Loucy (cell line): ENCODE results near the gene TGM2.
"Not testable (repeated sequence)": the region's sequence is repeated elsewhere in the genome, so short reads cannot be mapped to it uniquely, and the experiment has no call there.

Source experiments
- H2AFZ ChIP-seq: fragments of 200-600 bp; sonication (generic); 2 replicates; pipeline ENCODE4 v1.6.0; 2016; ENCODE audit warnings: antibody characterized with exemption, mild to moderate bottlenecking, low read length, moderate library complexity
- H3F3A ChIP-seq: fragments of 200-600 bp; 2 replicates; pipeline ENCODE4 v1.6.0; 2016; ENCODE audit warnings: antibody characterized with exemption, low read depth, mild to moderate bottlenecking
- H3K27me3 ChIP-seq: fragments of 200-600 bp; sonication (generic); 2 replicates; pipeline ENCODE4 v1.6.1; 2014; ENCODE audit warnings: low read length, mild to moderate bottlenecking; ENCODE audit not compliant: insufficient read depth, poor library complexity, severe bottlenecking
- H3K36me3 ChIP-seq: fragments of 200-600 bp; sonication (generic); 2 replicates; pipeline ENCODE4 v1.6.1; 2016; ENCODE audit warnings: low read length; ENCODE audit not compliant: insufficient read depth
- H3K4me1 ChIP-seq: fragments of 200-600 bp; sonication (generic); 2 replicates; pipeline ENCODE4 v1.5.1; 2014; ENCODE audit warnings: low read length, mild to moderate bottlenecking; ENCODE audit not compliant: insufficient read depth, poor library complexity, severe bottlenecking
- H3K4me2 ChIP-seq: fragments of 200-600 bp; sonication (generic); 2 replicates; pipeline ENCODE4 v1.6.0; 2014; ENCODE audit warnings: antibody characterized with exemption, low read length, low read depth, mild to moderate bottlenecking; ENCODE audit not compliant: poor library complexity, severe bottlenecking
- H3K4me3 ChIP-seq: fragments of 200-600 bp; sonication (generic); 2 replicates; pipeline ENCODE4 v1.5.1; 2014; ENCODE audit warnings: low read length, mild to moderate bottlenecking, mixed read lengths; ENCODE audit not compliant: poor library complexity, severe bottlenecking
- H3K79me2 ChIP-seq: fragments of 200-600 bp; sonication (generic); 2 replicates; pipeline ENCODE4 v1.6.1; 2014; ENCODE audit warnings: low read length; ENCODE audit not compliant: insufficient read depth
- H3K9ac ChIP-seq: fragments of 200-600 bp; sonication (generic); 2 replicates; pipeline ENCODE4 v1.6.0; 2014; ENCODE audit warnings: mild to moderate bottlenecking, low read depth, low read length, moderate library complexity; ENCODE audit not compliant: poor library complexity, severe bottlenecking
- H3K9me2 ChIP-seq: fragments of 200-600 bp; sonication (generic); replicated peaks from 2 replicates; pipeline ENCODE4 v1.6.1; 2016; ENCODE audit warnings: low read depth, low read length, mixed read lengths
- H3K9me3 ChIP-seq: fragments of 200-600 bp; sonication (generic); 2 replicates; pipeline ENCODE4 v1.6.1; 2014; ENCODE audit warnings: mild to moderate bottlenecking, antibody characterized with exemption, low read length, low read depth; ENCODE audit not compliant: insufficient read depth
- H4K20me1 ChIP-seq: fragments of 200-600 bp; sonication (generic); 2 replicates; pipeline ENCODE4 v1.6.0; 2014; ENCODE audit warnings: antibody characterized with exemption, low read length, mild to moderate bottlenecking; ENCODE audit not compliant: insufficient read depth, poor library complexity, severe bottlenecking
- CTCF ChIP-seq: fragments of 200-600 bp; sonication (generic); conservative IDR thresholded peaks from 2 replicates; pipeline ENCODE4 v1.5.1; 2014; ENCODE audit warnings: mild to moderate bottlenecking, antibody characterized with exemption, low read length
- EZH2phosphoT487 ChIP-seq: fragments of 200-600 bp; IDR thresholded peaks from 2 replicates; pipeline ENCODE4 v1.6.1; 2018; ENCODE audit warnings: antibody characterized with exemption, mild to moderate bottlenecking, moderate library complexity, borderline replicate concordance

The TGM2 gene

DNA sequence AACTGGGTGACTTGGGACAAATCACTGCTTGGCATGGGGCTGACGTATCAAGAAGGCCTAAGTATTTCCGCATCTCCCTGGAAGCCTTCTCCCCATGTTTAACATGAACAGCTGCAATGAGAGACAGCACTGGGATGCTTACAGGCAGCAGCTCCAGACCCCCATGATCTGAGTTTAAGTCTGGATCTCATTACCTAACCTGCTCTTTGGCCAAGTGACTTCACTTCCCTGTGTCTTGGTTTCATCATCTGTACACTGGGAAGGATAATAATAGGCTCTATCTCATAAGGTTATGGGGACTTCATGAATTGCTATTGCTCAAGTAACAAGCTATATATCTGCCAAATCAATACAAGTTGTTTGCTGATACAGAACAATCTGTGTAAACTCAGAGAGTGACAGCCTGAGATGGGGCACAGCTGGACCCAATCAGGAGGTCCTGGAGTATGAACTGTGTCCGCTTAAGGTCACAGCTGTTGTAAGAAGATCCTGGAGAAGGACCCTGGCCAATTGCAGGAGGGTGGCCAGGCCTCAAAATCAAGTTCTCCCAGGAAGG lies 56.0 kb downstream of the TGM2 start:
- Histone ChIP-seq H4K20me1 (no peaks in the 10 kb centered on the region), H3K36me3 (no peaks in the 10 kb centered on the region), H3K27me3 (no peaks in the 10 kb centered on the region), H3K4me3 (no peak overlapping the region), H3K9me2 (no peaks in the 10 kb centered on the region), H3F3A (no peaks in the 10 kb centered on the region), H3K9me3 (no peaks in the 10 kb centered on the region), H3K79me2 (no peaks in the 10 kb centered on the region), H3K4me2 (no peak overlapping the region), H3K9ac (no peak overlapping the region), H3K4me1 (peaks cover 6% of the 10 kb centered on the region), H2AFZ (no peak overlapping the region)
- TF ChIP-seq EZH2phosphoT487, result no peak
- TF ChIP-seq CTCF, result no peak

- Histone ChIP-seq H3F3A (no peaks in the 10 kb centered on the region), H2AFZ (no peak overlapping the region), H3K4me2 (no peak overlapping the region), H3K9me3 (no peaks in the 10 kb centered on the region), H3K9ac (no peak overlapping the region), H3K36me3 (no peaks in the 10 kb centered on the region), H3K79me2 (no peaks in the 10 kb centered on the region), H3K27me3 (no peaks in the 10 kb centered on the region), H3K4me1 (peaks cover 2% of the 10 kb centered on the region), H3K9me2 (no peaks in the 10 kb centered on the region), H4K20me1 (no peaks in the 10 kb centered on the region), H3K4me3 (no peak overlapping the region)
- TF ChIP-seq EZH2phosphoT487, result no peak
- TF ChIP-seq CTCF, result no peak
Measured at GRCh38 chr20:38108438-38108985, 56.6 kb downstream of the TGM2 start.

DNA sequence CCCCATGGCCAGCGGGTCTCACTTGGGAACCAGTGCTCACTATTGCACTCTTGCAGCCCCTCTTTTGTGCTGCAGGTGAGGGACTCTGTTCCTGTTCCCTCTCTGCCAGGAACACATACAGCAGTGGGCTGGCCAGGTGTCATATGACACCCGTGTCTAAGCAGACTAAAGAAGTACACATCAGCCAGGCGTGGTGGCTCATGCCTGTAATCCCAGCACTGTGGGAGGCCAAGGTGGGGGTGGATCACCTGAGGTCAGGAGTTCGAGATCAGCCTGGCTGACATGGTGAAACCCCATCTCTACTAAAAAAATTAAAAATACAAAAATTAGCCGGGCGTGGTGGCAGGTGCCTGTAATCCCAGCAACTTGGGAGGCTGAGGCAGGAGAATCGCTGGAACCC lies 57.2 kb downstream of the TGM2 start:
- not testable (repeated sequence) for H3K4me2 ChIP-seq, H3K36me3 ChIP-seq, H2AFZ ChIP-seq, H3F3A ChIP-seq, H3K79me2 ChIP-seq, H3K9me2 ChIP-seq, H4K20me1 ChIP-seq, H3K4me1 ChIP-seq, H3K4me3 ChIP-seq, H3K9me3 ChIP-seq, H3K27me3 ChIP-seq, H3K9ac ChIP-seq

- H3K9ac ChIP-seq, H2AFZ ChIP-seq, H3K4me2 ChIP-seq, H3K4me1 ChIP-seq, H3F3A ChIP-seq, H4K20me1 ChIP-seq, H3K36me3 ChIP-seq, H3K4me3 ChIP-seq, H3K9me3 ChIP-seq, H3K27me3 ChIP-seq, H3K79me2 ChIP-seq, H3K9me2 ChIP-seq: not testable (repeated sequence)
Measured at GRCh38 chr20:38107386-38107785, 57.7 kb downstream of the TGM2 start.
